Upper lobe of right lung (tissue), 1 donor: Measurements from ENCODE around the gene MXI1. TPM values are rescaled to one million over a fixed set of nuclear protein-coding genes. Genes with fewer than 3 reads are reported as not detected.

Experiments
- ATAC-seq: fragments of 200-7000 bp; cut with Tn5 transposase; one replicate; pipeline ENCODE4 v1.9.1; 2020; ENCODE audit warnings: mild to moderate bottlenecking, moderate library complexity
- DNase-seq: peaks from one replicate; pipeline ENCODE4 v3.0.0-alpha.2; 2020
- H3K27ac ChIP-seq: fragments of 200-600 bp; one replicate; pipeline ENCODE4 v1.8.0; 2022
- H3K27me3 ChIP-seq: fragments of 200-600 bp; one replicate; pipeline ENCODE4 v1.8.0; 2022; ENCODE audit warnings: mild to moderate bottlenecking
- H3K36me3 ChIP-seq: fragments of 200-600 bp; one replicate; pipeline ENCODE4 v1.8.0; 2022
- H3K4me1 ChIP-seq: fragments of 200-600 bp; one replicate; pipeline ENCODE4 v1.8.0; 2022
- H3K4me3 ChIP-seq: fragments of 200-600 bp; one replicate; pipeline ENCODE4 v1.8.0; 2022; ENCODE audit warnings: mild to moderate bottlenecking
- H3K9me3 ChIP-seq: fragments of 200-600 bp; one replicate; pipeline ENCODE4 v1.8.0; 2022
- CTCF ChIP-seq: fragments of 200-600 bp; IDR thresholded peaks from one replicate; pipeline ENCODE4 v1.8.0; 2022; ENCODE audit warnings: antibody characterized with exemption
- intact Hi-C: fragments of 100-400 bp; cut with DNase I; formaldehyde crosslinking; loops from one replicate; pipeline ENCODE4 v1.11.0; 2022
- total RNA-seq: library from RNA; stranded (reverse); fragmentation: NEBNext Ultra II Directional; extraction: Animal tissue kit (Norgen Biotek cat#: 25700); gene quantifications from one replicate; pipeline ENCODE4 v1.2.1, GENCODE V29; 2021
- donor health status: DM: no; HTN: yes; CAD: no; lungs with severe emphysema.

Gene MXI1
- total RNA-seq, 1 donor from 2014 or later = 34.7 TPM

DNA sequence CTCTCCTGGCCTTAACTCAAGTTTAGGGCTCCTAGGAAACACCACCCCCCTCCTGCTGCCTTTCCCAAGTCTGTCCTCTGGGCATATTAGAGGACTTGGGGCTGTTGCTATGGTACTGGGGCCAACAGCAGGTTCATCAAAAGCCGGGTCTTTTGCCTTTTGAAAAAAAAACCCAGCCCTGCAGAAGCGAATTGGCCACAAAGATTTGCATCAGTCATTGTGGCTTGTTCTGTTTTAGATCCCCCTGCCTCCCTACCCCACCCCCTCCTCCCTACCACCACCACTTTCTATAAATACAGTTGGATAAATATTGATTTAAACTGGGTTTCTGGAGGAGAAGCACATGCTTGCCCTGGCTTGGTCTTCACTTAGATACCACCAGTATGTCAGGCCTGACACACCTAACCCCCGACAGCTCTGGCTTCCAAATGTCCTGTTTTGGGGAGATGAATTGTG lies 7.0 kb downstream of the MXI1 start:
- Histone ChIP-seq H3K4me1 (peaks cover 22% of the 10 kb centered on the region), H3K27ac (no peak overlapping the region), H3K27me3 (no peaks in the 10 kb centered on the region), H3K9me3 (no peaks in the 10 kb centered on the region), H3K4me3 (no peak overlapping the region), H3K36me3 (no peaks in the 10 kb centered on the region)
- DNase-seq = no peak
- no peak for ATAC-seq
- TF ChIP-seq CTCF = no peak
- intact Hi-C loops = no loop called here

- no peak for DNase-seq
- H3K27ac ChIP-seq = no peak overlapping the region
- no peak overlapping the region for H3K4me3 ChIP-seq
- no peak for TF ChIP-seq CTCF
- no peaks in the 10 kb centered on the region for H3K9me3 ChIP-seq
- no peak for ATAC-seq
- H3K4me1 ChIP-seq = peaks cover 22% of the 10 kb centered on the region
- intact Hi-C loops = no loop called here
- no peaks in the 10 kb centered on the region for H3K36me3 ChIP-seq
- H3K27me3 ChIP-seq = no peaks in the 10 kb centered on the region
These were observed 8.1 kb downstream of the MXI1 start for GRCh38 chr10:110215286-110216170.

- Histone ChIP-seq H3K36me3 (no peaks in the 10 kb centered on the region), H3K27ac (no peak overlapping the region), H3K9me3 (no peaks in the 10 kb centered on the region), H3K4me3 (no peak overlapping the region), H3K27me3 (no peaks in the 10 kb centered on the region), H3K4me1 (peaks cover 22% of the 10 kb centered on the region)
- no peak for TF ChIP-seq CTCF
- intact Hi-C loops = no loop called here
- no peak for DNase-seq
- ATAC-seq = no peak
These were observed 8.8 kb downstream of the MXI1 start for GRCh38 chr10:110216240-110216639.

- no peak overlapping the region for H3K27ac ChIP-seq
- intact Hi-C loops = no loop called here
- H3K36me3 ChIP-seq = no peaks in the 10 kb centered on the region
- no peaks in the 10 kb centered on the region for H3K9me3 ChIP-seq
- DNase-seq (no peak), ATAC-seq (peak; percentile 18)
- TF ChIP-seq CTCF = no peak
- H3K4me1 ChIP-seq = peaks cover 21% of the 10 kb centered on the region
- H3K27me3 ChIP-seq = no peaks in the 10 kb centered on the region
- H3K4me3 ChIP-seq = no peak overlapping the region
These were observed 9.7 kb downstream of the MXI1 start for GRCh38 chr10:110216942-110217661.

GRCh38 chr10:110217662-110218008 lies 10.2 kb downstream of the MXI1 start:
- intact Hi-C loops = no loop called here
- Histone ChIP-seq H3K4me1 (peaks cover 21% of the 10 kb centered on the region), H3K36me3 (no peaks in the 10 kb centered on the region), H3K4me3 (no peak overlapping the region), H3K27ac (no peak overlapping the region), H3K27me3 (no peaks in the 10 kb centered on the region), H3K9me3 (no peaks in the 10 kb centered on the region)
- TF ChIP-seq CTCF = no peak
- DNase-seq (no peak), ATAC-seq (no peak)
